Endothelial cell of umbilical vein (primary cell): ENCODE measurements around the gene ADAMTS12. TPM values are rescaled to one million over a fixed set of nuclear protein-coding genes. Genes with fewer than 3 reads are reported as not detected.

Experiments used
- BruUV-seq: library from RNA; stranded (reverse); fragments of 400-500 nt; replicated peaks from 2 replicates; lab custom pipeline; 2021; lab: Mats Ljungman, UMichigan
- CTCF ChIA-PET: fragments of 300-600, 350-600 bp; sonication (Branson Sonifier 250); formaldehyde crosslinking; loops from one replicate; lab custom pipeline; 2021; ENCODE audit warnings: antibody characterized with exemption, inconsistent platforms; lab: Charles Lee
- POLR2A ChIA-PET: fragments of 300-600, 350-600 bp; sonication (Branson Sonifier 250); formaldehyde crosslinking; loops from one replicate; lab custom pipeline; 2021; ENCODE audit warnings: antibody characterized with exemption, inconsistent platforms; lab: Charles Lee
- DNase-seq: peaks from one replicate; pipeline ENCODE4 v3.0.0-alpha.2; 2011; ENCODE audit warnings: low read depth, low spot score
- FAIRE-seq: peaks from 2 replicates; lab custom pipeline; 2011; peaks lifted over from hg19 to GRCh38; lab: Jason Lieb, UNC
- H2AFZ ChIP-seq: 2 replicates; pipeline ENCODE4 v1.6.0; 2012; ENCODE audit warnings: low read depth, low read length, control low read depth, inconsistent platforms
- H3K27ac ChIP-seq: 2 replicates; pipeline ENCODE4 v1.5.1; 2011; ENCODE audit warnings: low read depth, mild to moderate bottlenecking, control low read depth, low read length, moderate library complexity; ENCODE audit not compliant: insufficient read depth
- H3K27me3 ChIP-seq, 2 experiments: 2 replicates each; pipeline versions ENCODE4 v1.6.0 to v1.6.1; 2011; ENCODE audit warnings: low read length in 2 of 2, mixed read lengths in 1 of 2; ENCODE audit not compliant: control insufficient read depth in 2 of 2, insufficient read depth in 2 of 2
- H3K36me3 ChIP-seq, 2 experiments: 2 replicates in 1 of 2; 3 replicates in 1 of 2; pipeline ENCODE4 v1.5.1; 2011; ENCODE audit warnings: low read length in 2 of 2, mild to moderate bottlenecking in 1 of 2, moderate library complexity in 1 of 2; ENCODE audit not compliant: control insufficient read depth in 2 of 2, insufficient read depth in 2 of 2; ENCODE audit errors: extremely low read depth in 1 of 2
- H3K4me1 ChIP-seq: 3 replicates; pipeline ENCODE4 v1.5.1; 2011; ENCODE audit warnings: mild to moderate bottlenecking, low read length; ENCODE audit not compliant: control insufficient read depth, insufficient read depth; ENCODE audit errors: extremely low read depth
- H3K4me2 ChIP-seq: 2 replicates; pipeline ENCODE4 v1.6.1; 2011; ENCODE audit warnings: low read length, control low read depth, mixed read lengths; ENCODE audit not compliant: insufficient read depth
- H3K4me3 ChIP-seq, 3 experiments: fragments of 200-600 bp in 1 of 3; sonication (generic), shearing (Covaris generic) in 1 of 3; replicated peaks in 1 of 3; 2 replicates each; pipeline ENCODE4 v1.5.1; 2011 to 2016; ENCODE audit warnings: control low read depth in 3 of 3, low read length in 3 of 3, mild to moderate bottlenecking in 2 of 3, inconsistent platforms in 1 of 3, low read depth in 1 of 3, moderate library complexity in 1 of 3; ENCODE audit not compliant: insufficient read depth in 1 of 3
- H3K79me2 ChIP-seq: 2 replicates; pipeline ENCODE4 v1.6.0; 2012; ENCODE audit warnings: low read length, inconsistent platforms; ENCODE audit not compliant: control insufficient read depth, insufficient read depth
- H3K9ac ChIP-seq: replicated peaks from 2 replicates; pipeline ENCODE3; 2011; ENCODE audit warnings: low read length, control low read depth; ENCODE audit not compliant: insufficient read depth; ENCODE audit errors: extremely low read depth
- H3K9me1 ChIP-seq: replicated peaks from 3 replicates; pipeline ENCODE4 v1.6.0; 2011; ENCODE audit warnings: mild to moderate bottlenecking, low read length; ENCODE audit not compliant: control insufficient read depth, insufficient read depth; ENCODE audit errors: extremely low read depth
- H3K9me3 ChIP-seq: replicated peaks from 2 replicates; pipeline ENCODE4 v1.5.1; 2012; ENCODE audit warnings: low read length, inconsistent platforms; ENCODE audit not compliant: control insufficient read depth, insufficient read depth
- H4K20me1 ChIP-seq: replicated peaks from 2 replicates; pipeline ENCODE3; 2011; ENCODE audit warnings: mild to moderate bottlenecking, low read length; ENCODE audit not compliant: control insufficient read depth, insufficient read depth; ENCODE audit errors: extremely low read depth
- CTCF ChIP-seq, 2 donors: IDR thresholded peaks; 1 replicate in 1 of 2; 2 replicates in 1 of 2; pipeline ENCODE4 v1.5.1; 2011; ENCODE audit warnings: low read length in 2 of 2, mild to moderate bottlenecking in 2 of 2, moderate library complexity in 2 of 2, control low read depth in 1 of 2, inconsistent platforms in 1 of 2, low read depth in 1 of 2; ENCODE audit not compliant: insufficient read depth in 1 of 2; ENCODE audit errors: extremely low read depth in 1 of 2
- EZH2 ChIP-seq: IDR thresholded peaks from 2 replicates; pipeline ENCODE4 v1.6.1; 2012; ENCODE audit warnings: borderline replicate concordance, low read depth, mild to moderate bottlenecking, moderate library complexity, low read length, inconsistent platforms; ENCODE audit not compliant: severe bottlenecking
- FOS ChIP-seq: IDR thresholded peaks from 2 replicates; pipeline ENCODE4 v1.6.1; 2011; ENCODE audit warnings: mild to moderate bottlenecking, low read length, moderate library complexity, borderline replicate concordance; ENCODE audit not compliant: insufficient read depth
- GATA2 ChIP-seq: IDR thresholded peaks from 2 replicates; pipeline ENCODE4 v1.7.0; 2011; ENCODE audit warnings: low read depth, mild to moderate bottlenecking, moderate library complexity, mixed read lengths, low read length; ENCODE audit not compliant: insufficient read length, insufficient read depth
- JUN ChIP-seq: IDR thresholded peaks from 2 replicates; pipeline ENCODE4 v1.6.1; 2011; ENCODE audit warnings: borderline replicate concordance, low read depth; ENCODE audit not compliant: insufficient read length, insufficient read depth
- MAX ChIP-seq: IDR thresholded peaks from 2 replicates; pipeline ENCODE4 v1.6.1; 2011; ENCODE audit not compliant: insufficient read depth, insufficient read length
- MYC ChIP-seq: IDR thresholded peaks from one replicate; pipeline ENCODE4 v1.6.1; 2011; ENCODE audit warnings: mild to moderate bottlenecking, low read depth, low read length
- POLR2A ChIP-seq: IDR thresholded peaks from 2 replicates; pipeline ENCODE4 v1.6.1; 2012; ENCODE audit warnings: low read depth, mild to moderate bottlenecking, control low read depth, low read length
- POLR2AphosphoS5 ChIP-seq: IDR thresholded peaks from 2 replicates; pipeline ENCODE4 v1.6.1; 2012; ENCODE audit warnings: low read depth, mild to moderate bottlenecking, control low read depth, low read length, moderate library complexity; ENCODE audit not compliant: insufficient read depth
- dilution Hi-C: fragments of 300-500 bp; cut with MboI; formaldehyde crosslinking; loops from one replicate; pipeline ENCODE4 v1.15.0; 2019; ENCODE audit warnings: low sequenced_read_pairs; ENCODE audit not compliant: extremely low pct_ligation_motif_present
- intact Hi-C: fragments of 100-400 bp; cut with micrococcal nuclease; formaldehyde crosslinking; loops from one replicate; pipeline ENCODE4 v1.10.0; 2022
- polyA plus RNA-seq, 4 experiments: library from polyadenylated mRNA; depleted of rRNA in 3 of 4; stranded (reverse) in 3 of 4; unstranded in 1 of 4; fragments of >200 nt; gene quantifications; 2 replicates each; pipeline versions ENCODE4 v1.2.1 to v1.2.3, GENCODE V29; 2011 to 2012; ENCODE audit warnings: missing spikeins in 1 of 4
- total RNA-seq: library from RNA; stranded (reverse); gene quantifications from 2 replicates; pipeline ENCODE4 v1.2.3, GENCODE V29; 2021

ADAMTS12 gene
- total and polyA plus RNA-seq, 2 donors (not counting 3 experiments of a cell fraction or from before 2014, with no cell fraction given): 0.88 TPM; not detected in 1

- DNase-seq (no peak), FAIRE-seq (no peak)
- BruUV-seq: no TSS peak
- no peaks in the 10 kb centered on the region for H3K9me1 ChIP-seq
- no peak overlapping the region for H3K27ac ChIP-seq
- no peaks in the 10 kb centered on the region for H3K4me1 ChIP-seq
- intact Hi-C loops (no loop called here), dilution Hi-C loops (no loop called here)
- H4K20me1 ChIP-seq: no peaks in the 10 kb centered on the region
- H3K9ac ChIP-seq: no peak overlapping the region
- H2AFZ ChIP-seq: no peak overlapping the region
- TF ChIP-seq MYC (no peak), EZH2 (no peak), GATA2 (no peak), MAX (no peak), CTCF (IDR thresholded peaks at IDR 0.05; ENCODE audit: extremely low read depth in 1 of 2, insufficient read depth in 1 of 2, low read depth in 1 of 2, low read length in 2 of 2) (no peak), POLR2AphosphoS5 (no peak), JUN (no peak), FOS (no peak), POLR2A (no peak)
- H3K4me2 ChIP-seq: no peak overlapping the region
- ChIA-PET POLR2A (no interaction called here), CTCF (interaction anchor here (1.1 to 1.4 kb wide), 2 partner anchors 30 to 376 kb away, joined by 3 to 5 read pairs; no protein-coding TSS in a partner anchor)
- H3K4me3 ChIP-seq: no peak overlapping the region
- H3K27me3 ChIP-seq: peaks cover 0 to 2% of the 10 kb centered on the region in 2 experiments
- H3K36me3 ChIP-seq: no peaks in the 10 kb centered on the region
- H3K79me2 ChIP-seq: no peaks in the 10 kb centered on the region
- H3K9me3 ChIP-seq: no peaks in the 10 kb centered on the region
These were observed 333.3 kb downstream of the ADAMTS12 start for GRCh38 chr5:33558489-33558888.
